CD4-positive, alpha-beta T cell (primary cell): ENCODE data around the gene CHEK2. TPM values are rescaled to one million over a fixed set of nuclear protein-coding genes. Genes with fewer than 3 reads are reported as not detected.
"Not testable (repeated sequence)": the region's sequence is repeated elsewhere in the genome, so short reads cannot be mapped to it uniquely, and the experiment has no call there.

ENCODE experiments used
- ATAC-seq: fragments of 200-7000 bp; cut with Tn5 transposase; one replicate; pipeline ENCODE4 v1.10.0; 2022; ENCODE audit warnings: mild to moderate bottlenecking; ENCODE audit not compliant: poor library complexity
- CTCF ChIA-PET: fragments of 350-600 bp; sonication (Branson Sonifier 250); formaldehyde crosslinking; loops from one replicate; lab custom pipeline; 2021; ENCODE audit warnings: antibody characterized with exemption, inconsistent platforms; lab: Charles Lee
- POLR2A ChIA-PET: fragments of 350-600 bp; sonication (Branson Sonifier 250); formaldehyde crosslinking; loops from one replicate; lab custom pipeline; 2021; ENCODE audit warnings: antibody characterized with exemption, inconsistent platforms; lab: Charles Lee
- DNase-seq, 14 experiments: peaks; one replicate each; pipeline ENCODE4 v3.0.0-alpha.2; 2013 to 2020; ENCODE audit warnings: mixed read lengths in 2 of 14
- H3K27ac ChIP-seq, 2 donors: one replicate each; pipeline versions ENCODE4 v1.5.1 to v1.7.0; 2013; ENCODE audit warnings: low read length in 2 of 2, low read depth in 1 of 2, mild to moderate bottlenecking in 1 of 2
- H3K27me3 ChIP-seq, 2 experiments: 1 replicate in 1 of 2; 2 replicates in 1 of 2; pipeline versions ENCODE4 v1.6.1 to v1.7.0; 2013; ENCODE audit warnings: low read length in 2 of 2, control low read depth in 1 of 2, mild to moderate bottlenecking in 1 of 2, moderate library complexity in 1 of 2; ENCODE audit not compliant: insufficient read depth in 2 of 2, control insufficient read depth in 1 of 2
- H3K36me3 ChIP-seq: one replicate; pipeline ENCODE4 v1.6.1; 2013; ENCODE audit warnings: low read length, control low read depth; ENCODE audit not compliant: insufficient read depth
- H3K4me1 ChIP-seq: one replicate; pipeline ENCODE4 v1.6.1; 2013; ENCODE audit warnings: low read length, control low read depth; ENCODE audit not compliant: insufficient read depth
- H3K4me3 ChIP-seq: one replicate; pipeline ENCODE4 v1.5.1; 2013; ENCODE audit warnings: mild to moderate bottlenecking, low read length, moderate library complexity
- H3K9me3 ChIP-seq, 2 experiments: 1 replicate in 1 of 2; 2 replicates in 1 of 2; pipeline versions ENCODE4 v1.6.1 to v1.7.0; 2013; ENCODE audit warnings: low read length in 2 of 2, mild to moderate bottlenecking in 2 of 2, control low read depth in 1 of 2, moderate library complexity in 1 of 2; ENCODE audit not compliant: control insufficient read depth in 1 of 2, insufficient read depth in 1 of 2
- H3K27ac Mint-ChIP-seq: one replicate; pipeline ENCODE4 v1.8.0; 2020; ENCODE audit warnings: mixed read lengths
- H3K27me3 Mint-ChIP-seq: one replicate; pipeline ENCODE4 v1.8.0; 2021; ENCODE audit warnings: mixed read lengths
- H3K36me3 Mint-ChIP-seq: one replicate; pipeline ENCODE4 v1.8.0; 2021; ENCODE audit warnings: low read depth, mixed read lengths
- H3K4me1 Mint-ChIP-seq: one replicate; pipeline ENCODE4 v1.8.0; 2021; ENCODE audit warnings: low read depth, mixed read lengths
- H3K4me3 Mint-ChIP-seq: one replicate; pipeline ENCODE4 v1.8.0; 2020; ENCODE audit warnings: mild to moderate bottlenecking, mixed read lengths
- H3K9me3 Mint-ChIP-seq: one replicate; pipeline ENCODE4 v1.8.0; 2020; ENCODE audit warnings: mixed read lengths
- intact Hi-C, 2 experiments: fragments of 100-400 bp; cut with DNase I in 1 of 2; cut with micrococcal nuclease in 1 of 2; formaldehyde crosslinking; loops; one replicate each; pipeline versions ENCODE4 v1.15.1 to v1.9.0; 2023 to 2025; cut with DNase I, micrococcal nuclease
- total RNA-seq, 174 experiments: library from RNA in 2 of 174; stranded (reverse) in 2 of 174; gene quantifications; one replicate each; pipeline ENCODE4 v1.2.3 and lab custom pipeline; 2021 to 2026
- TF ChIP-seq, protein P1 (sequence below): fragments of 200-600 bp; IDR thresholded peaks from one replicate; pipeline ENCODE4 v1.8.0; 2022; ENCODE audit warnings: antibody characterized with exemption, mild to moderate bottlenecking

Gene CHEK2
- total RNA-seq, 2 experiments from 2014 or later = 2.6 to 4.0 TPM

DNA sequence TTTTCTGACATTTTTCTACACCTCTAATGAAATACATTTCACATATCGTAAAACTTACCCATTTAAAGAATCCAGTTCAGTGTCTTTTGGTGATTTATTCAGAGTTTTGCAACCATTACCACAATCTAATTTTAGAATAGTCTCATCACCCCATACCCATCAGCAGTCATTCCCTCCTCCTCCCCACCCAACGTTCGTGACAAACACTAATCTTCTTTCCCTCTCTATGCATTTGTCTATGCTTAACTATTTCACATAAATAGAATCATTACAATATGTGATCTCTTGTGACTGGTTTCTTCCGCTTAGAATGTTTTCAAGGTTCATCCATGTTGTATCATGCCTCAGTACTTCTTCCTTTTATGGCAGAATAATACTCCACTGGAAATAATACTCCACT is 71.5 kb downstream of the CHEK2 start:
- peaks cover 10% of the 10 kb centered on the region for H3K4me1 ChIP-seq
- POLR2A ChIA-PET = no interaction called here
- H3K4me1 Mint-ChIP-seq = peaks cover 27% of the 10 kb centered on the region
- H3K9me3 Mint-ChIP-seq = peaks cover 3% of the 10 kb centered on the region
- H3K4me3 ChIP-seq = no peak overlapping the region
- intact Hi-C loops = loop anchor here (5.0 to 10.0 kb wide), 2 partner anchors 68 to 285 kb away; no protein-coding TSS in a partner anchor
- peaks cover 47% of the 10 kb centered on the region for H3K27me3 Mint-ChIP-seq
- H3K9me3 ChIP-seq = peaks cover 0 to 14% of the 10 kb centered on the region in 2 experiments
- peaks cover 6% of the 10 kb centered on the region for H3K36me3 Mint-ChIP-seq
- no peak overlapping the region for H3K4me3 Mint-ChIP-seq
- H3K36me3 ChIP-seq = no peaks in the 10 kb centered on the region
- no peak overlapping the region for H3K27ac ChIP-seq
- ATAC-seq = no peak
- DNase-seq = peak in 1 of 14 experiments; percentile 9
- H3K27ac Mint-ChIP-seq = no peak overlapping the region
- TF ChIP-seq, protein P1, sequence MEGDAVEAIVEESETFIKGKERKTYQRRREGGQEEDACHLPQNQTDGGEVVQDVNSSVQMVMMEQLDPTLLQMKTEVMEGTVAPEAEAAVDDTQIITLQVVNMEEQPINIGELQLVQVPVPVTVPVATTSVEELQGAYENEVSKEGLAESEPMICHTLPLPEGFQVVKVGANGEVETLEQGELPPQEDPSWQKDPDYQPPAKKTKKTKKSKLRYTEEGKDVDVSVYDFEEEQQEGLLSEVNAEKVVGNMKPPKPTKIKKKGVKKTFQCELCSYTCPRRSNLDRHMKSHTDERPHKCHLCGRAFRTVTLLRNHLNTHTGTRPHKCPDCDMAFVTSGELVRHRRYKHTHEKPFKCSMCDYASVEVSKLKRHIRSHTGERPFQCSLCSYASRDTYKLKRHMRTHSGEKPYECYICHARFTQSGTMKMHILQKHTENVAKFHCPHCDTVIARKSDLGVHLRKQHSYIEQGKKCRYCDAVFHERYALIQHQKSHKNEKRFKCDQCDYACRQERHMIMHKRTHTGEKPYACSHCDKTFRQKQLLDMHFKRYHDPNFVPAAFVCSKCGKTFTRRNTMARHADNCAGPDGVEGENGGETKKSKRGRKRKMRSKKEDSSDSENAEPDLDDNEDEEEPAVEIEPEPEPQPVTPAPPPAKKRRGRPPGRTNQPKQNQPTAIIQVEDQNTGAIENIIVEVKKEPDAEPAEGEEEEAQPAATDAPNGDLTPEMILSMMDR = no peak
- peaks cover 7 to 47% of the 10 kb centered on the region in 2 experiments for H3K27me3 ChIP-seq
- CTCF ChIA-PET = no interaction called here

DNA sequence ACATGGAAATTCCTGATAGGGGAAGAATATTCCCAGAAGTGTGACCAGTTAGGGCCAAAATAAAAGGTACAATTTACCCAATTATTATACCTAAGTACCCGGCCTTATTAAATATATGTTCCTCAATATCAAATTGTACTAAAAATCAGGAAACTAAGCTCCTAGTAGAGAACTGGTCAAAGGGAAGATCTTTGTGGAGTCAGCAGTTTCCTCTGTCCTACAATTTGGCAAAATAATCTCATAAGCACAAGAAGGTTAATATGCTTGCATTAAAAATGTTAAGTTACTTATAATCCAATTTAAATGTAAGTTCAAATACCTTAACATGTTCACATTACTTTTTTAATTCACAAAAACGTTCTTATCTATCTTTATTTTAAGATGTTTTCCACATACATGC is 72.2 kb downstream of the CHEK2 start:
- ChIA-PET CTCF (no interaction called here), POLR2A (no interaction called here)
- peaks cover 6% of the 10 kb centered on the region for H3K36me3 Mint-ChIP-seq
- H3K4me1 Mint-ChIP-seq = peaks cover 20% of the 10 kb centered on the region
- peaks cover 0 to 14% of the 10 kb centered on the region in 2 experiments for H3K9me3 ChIP-seq
- H3K27me3 ChIP-seq = peaks cover 6 to 39% of the 10 kb centered on the region in 2 experiments
- peaks cover 5% of the 10 kb centered on the region for H3K4me1 ChIP-seq
- H3K9me3 Mint-ChIP-seq = peaks cover 3% of the 10 kb centered on the region
- no peak overlapping the region for H3K27ac Mint-ChIP-seq
- ATAC-seq = no peak
- no peak overlapping the region for H3K27ac ChIP-seq
- DNase-seq = no peak
- no peaks in the 10 kb centered on the region for H3K36me3 ChIP-seq
- TF ChIP-seq, protein P1 = no peak
- H3K4me3 ChIP-seq = no peak overlapping the region
- H3K4me3 Mint-ChIP-seq = no peak overlapping the region
- H3K27me3 Mint-ChIP-seq = peaks cover 40% of the 10 kb centered on the region
- intact Hi-C loops = no loop called here

- H3K9me3 Mint-ChIP-seq, ATAC-seq, H3K36me3 ChIP-seq, H3K36me3 Mint-ChIP-seq, H3K4me1 Mint-ChIP-seq, DNase-seq, H3K4me3 Mint-ChIP-seq, H3K9me3 ChIP-seq, POLR2A ChIA-PET, H3K4me1 ChIP-seq, intact Hi-C loops, H3K27ac Mint-ChIP-seq, H3K27ac ChIP-seq, CTCF ChIA-PET, H3K4me3 ChIP-seq: not testable (repeated sequence)
- H3K27me3 Mint-ChIP-seq = peaks cover 25% of the 10 kb centered on the region
- peaks cover 17 to 23% of the 10 kb centered on the region in 2 experiments for H3K27me3 ChIP-seq
Measured at GRCh38 chr22:28663569-28663942, 78.1 kb downstream of the CHEK2 start.

- no peak for ATAC-seq
- TF ChIP-seq, protein P1 = no peak
- H3K27ac Mint-ChIP-seq = no peak overlapping the region
- H3K36me3 ChIP-seq = no peaks in the 10 kb centered on the region
- peaks cover 2% of the 10 kb centered on the region for H3K9me3 Mint-ChIP-seq
- ChIA-PET POLR2A (no interaction called here), CTCF (no interaction called here)
- H3K4me1 Mint-ChIP-seq = no peaks in the 10 kb centered on the region
- DNase-seq = no peak
- H3K4me1 ChIP-seq = no peaks in the 10 kb centered on the region
- no peaks in the 10 kb centered on the region for H3K36me3 Mint-ChIP-seq
- no peak overlapping the region for H3K4me3 ChIP-seq
- peaks cover 0 to 9% of the 10 kb centered on the region in 2 experiments for H3K9me3 ChIP-seq
- peaks cover 71% of the 10 kb centered on the region for H3K27me3 Mint-ChIP-seq
- no peak overlapping the region for H3K4me3 Mint-ChIP-seq
- no peak overlapping the region for H3K27ac ChIP-seq
- intact Hi-C loops = no loop called here
- peaks cover 19 to 56% of the 10 kb centered on the region in 2 experiments for H3K27me3 ChIP-seq
Measured at GRCh38 chr22:28658448-28658847, 83.2 kb downstream of the CHEK2 start.
